GM18505 (cell line): Measurements from ENCODE around the gene ABCB10.
"Not testable (repeated sequence)": the region's sequence is repeated elsewhere in the genome, so short reads cannot be mapped to it uniquely, and the experiment has no call there.

Experiments
- ATAC-seq: cut with Tn5 transposase; IDR thresholded peaks from one replicate; pipeline ENCODE4 v1.9.1; 2021; ENCODE audit not compliant: unreplicated experiment
- POLR2A ChIP-seq: IDR thresholded peaks from 4 replicates; pipeline ENCODE4 v1.6.1; 2011; ENCODE audit warnings: borderline replicate concordance; ENCODE audit not compliant: insufficient read depth, insufficient read length; ENCODE audit errors: extremely low read depth

Gene ABCB10

GRCh38 chr1:229487181-229487580 lies 71.3 kb downstream of the ABCB10 start:
- no peak for ATAC-seq
- no peak for TF ChIP-seq POLR2A

GRCh38 chr1:229485318-229485717 lies 73.2 kb downstream of the ABCB10 start:
- no peak for TF ChIP-seq POLR2A
- no peak for ATAC-seq

GRCh38 chr1:229482511-229482910 lies 76.0 kb downstream of the ABCB10 start:
- no peak for ATAC-seq
- no peak for TF ChIP-seq POLR2A

GRCh38 chr1:229480495-229480894 lies 78.0 kb downstream of the ABCB10 start:
- no peak for ATAC-seq
- no peak for TF ChIP-seq POLR2A

GRCh38 chr1:229479660-229480399 lies 78.7 kb downstream of the ABCB10 start:
- TF ChIP-seq POLR2A = peak; percentile 43
- ATAC-seq = peak; percentile 79

- no peak for TF ChIP-seq POLR2A
- peak; percentile 61 for ATAC-seq
These were observed 79.7 kb downstream of the ABCB10 start for GRCh38 chr1:229478852-229479251.

- ATAC-seq = not testable (repeated sequence)
These were observed 82.6 kb downstream of the ABCB10 start for GRCh38 chr1:229475859-229476258.

GRCh38 chr1:229474509-229474908 lies 84.0 kb downstream of the ABCB10 start:
- ATAC-seq = no peak
- TF ChIP-seq POLR2A = no peak

- no peak for TF ChIP-seq POLR2A
- ATAC-seq = no peak
These were observed 87.3 kb downstream of the ABCB10 start for GRCh38 chr1:229471175-229471574.

GRCh38 chr1:229470406-229471043 lies 88.0 kb downstream of the ABCB10 start:
- no peak for TF ChIP-seq POLR2A
- no peak for ATAC-seq

GRCh38 chr1:229466887-229467286 lies 91.6 kb downstream of the ABCB10 start:
- TF ChIP-seq POLR2A = no peak
- no peak for ATAC-seq
